Measurements from ENCODE around the gene PIP5K1B. TPM values are rescaled to one million over a fixed set of nuclear protein-coding genes. Genes with fewer than 3 reads are reported as not detected.
A peak's percentile ranks its signal among the peaks of the same experiment; 100 is the strongest.

PIP5K1B gene
- total RNA-seq, 2 experiments from 2014 or later, result 1.5 to 2.3 TPM

DNA sequence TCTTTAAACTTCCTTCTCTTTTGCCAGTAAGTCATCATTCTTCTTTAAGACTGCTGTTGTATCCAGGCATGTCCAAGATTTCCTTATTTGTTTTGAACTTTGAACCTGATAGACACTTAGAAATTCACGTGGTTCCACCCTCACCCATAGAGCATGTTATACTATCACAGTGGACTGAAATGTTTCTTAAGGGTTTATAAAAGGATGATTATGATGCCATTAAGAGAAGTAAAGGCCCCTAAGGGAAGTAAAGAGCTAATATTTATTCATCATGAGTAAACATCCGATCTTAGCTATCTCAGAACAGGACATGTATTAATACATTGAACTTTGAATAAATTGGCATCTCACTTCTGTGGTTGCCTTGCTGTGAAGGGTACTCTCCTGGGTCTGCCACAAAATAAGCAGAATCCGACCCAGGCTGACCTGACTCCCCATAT lies 259.1 kb downstream of the PIP5K1B start:
- no peaks in the 10 kb centered on the region for H3K36me3 Mint-ChIP-seq (ENCODE audit: low read depth)
- POLR2A ChIA-PET, result interaction anchor here (0.9 to 2.7 kb wide), 3 partner anchors 10 to 184 kb away, joined by 3 to 11 read pairs (median 3); a partner anchor contains a TSS
- H3K27me3 Mint-ChIP-seq, result peaks cover 15% of the 10 kb centered on the region
- H3K9me3 Mint-ChIP-seq, result no peaks in the 10 kb centered on the region
- CTCF ChIA-PET, result interaction anchor here (1.1 to 1.3 kb wide), 2 partner anchors 10 to 36 kb away, joined by 3 read pairs; no protein-coding TSS in a partner anchor
- H3K4me1 Mint-ChIP-seq, result peaks cover 3% of the 10 kb centered on the region
- DNase-seq, result no peak
- H3K27ac Mint-ChIP-seq, result no peak overlapping the region
- H3K4me3 Mint-ChIP-seq, result no peak overlapping the region

DNA sequence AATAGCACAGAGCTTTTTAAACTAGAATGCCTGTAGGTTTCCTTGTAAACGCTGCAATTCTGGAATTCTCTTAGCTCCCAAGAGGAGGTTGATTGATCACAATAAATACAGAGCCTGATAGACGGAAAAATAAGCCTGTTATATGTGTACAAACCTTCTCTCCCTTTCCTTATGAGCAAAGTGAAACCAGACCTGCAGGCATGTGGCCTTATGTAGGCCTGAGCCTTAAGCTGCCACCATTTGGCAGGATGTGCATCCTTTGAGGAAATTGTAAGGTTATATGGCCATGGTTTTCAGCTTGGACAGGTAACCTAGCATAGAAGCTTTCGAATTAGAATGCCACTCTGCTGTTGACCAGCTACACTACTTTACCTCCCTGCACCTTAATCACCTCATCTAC lies 259.7 kb downstream of the PIP5K1B start:
- Mint-ChIP-seq H3K27me3 (peaks cover 11% of the 10 kb centered on the region), H3K9me3 (no peaks in the 10 kb centered on the region), H3K4me3 (no peak overlapping the region), H3K27ac (no peak overlapping the region), H3K36me3 (ENCODE audit: low read depth) (no peaks in the 10 kb centered on the region), H3K4me1 (peaks cover 3% of the 10 kb centered on the region)
- ChIA-PET CTCF (interaction anchor here (1.1 to 1.3 kb wide), 2 partner anchors 10 to 35 kb away, joined by 3 read pairs; no protein-coding TSS in a partner anchor), POLR2A (interaction anchor here (0.9 to 2.7 kb wide), 3 partner anchors 9 to 185 kb away, joined by 3 to 11 read pairs (median 3); a partner anchor contains a TSS)
- DNase-seq, result no peak

DNA sequence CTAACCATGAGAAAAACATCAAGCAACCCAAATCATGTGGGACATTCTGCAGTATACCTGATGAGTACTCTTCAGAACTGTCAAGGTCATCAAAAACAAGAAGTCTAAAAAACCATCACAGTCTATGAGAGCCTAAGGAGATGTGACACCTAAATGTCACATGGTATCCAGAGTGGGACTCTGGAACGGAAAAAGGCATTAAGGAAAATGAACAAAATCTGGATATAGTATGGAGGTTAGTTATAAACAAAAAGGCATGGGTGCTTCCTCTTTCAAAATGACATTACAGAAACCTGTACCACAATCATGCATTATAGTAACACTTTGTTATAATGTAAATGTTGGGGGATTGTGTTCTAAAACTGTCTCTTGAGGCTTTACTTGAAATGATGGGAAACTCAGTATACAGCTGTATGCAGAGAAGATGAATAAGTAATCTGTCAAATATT lies 261.5 kb downstream of the PIP5K1B start:
- Mint-ChIP-seq H3K27me3 (peaks cover under 1% of the 10 kb centered on the region), H3K4me3 (no peak overlapping the region), H3K27ac (no peak overlapping the region), H3K36me3 (ENCODE audit: low read depth) (peaks cover 2% of the 10 kb centered on the region), H3K4me1 (peaks cover 7% of the 10 kb centered on the region), H3K9me3 (peaks cover under 1% of the 10 kb centered on the region)
- CTCF ChIA-PET, result interaction anchor here (1.1 to 2.1 kb wide), 2 partner anchors 33 to 398 kb away, joined by 3 to 6 read pairs; no protein-coding TSS in a partner anchor
- POLR2A ChIA-PET, result interaction anchor here (2.7 kb wide), 1 partner anchor 8 kb away, joined by 11 read pairs; no protein-coding TSS in a partner anchor
- DNase-seq, result no peak

DNA sequence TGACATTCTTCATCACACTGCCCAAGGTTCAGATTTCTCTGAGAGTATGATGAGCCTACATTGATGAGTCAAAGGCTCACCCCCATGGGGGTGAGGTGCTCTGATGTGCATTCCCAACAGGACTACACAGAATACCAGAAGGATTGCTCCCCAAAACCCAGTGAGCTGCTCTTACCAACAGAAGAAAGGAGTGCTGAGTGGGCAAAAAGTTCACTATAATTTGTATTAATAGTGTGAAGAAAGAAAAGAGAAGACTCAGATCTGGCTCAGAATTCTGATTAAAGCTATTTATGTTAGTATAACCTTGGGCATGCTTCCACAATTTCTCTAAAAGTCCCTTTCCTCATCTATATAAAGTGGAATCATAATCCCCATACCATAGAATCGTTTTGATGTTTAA lies 262.8 kb downstream of the PIP5K1B start:
- POLR2A ChIA-PET, result interaction anchor here (0.9 to 1.0 kb wide), 2 partner anchors 13 to 22 kb away, joined by 3 read pairs; no protein-coding TSS in a partner anchor
- H3K9me3 Mint-ChIP-seq, result peaks cover 4% of the 10 kb centered on the region

DNA sequence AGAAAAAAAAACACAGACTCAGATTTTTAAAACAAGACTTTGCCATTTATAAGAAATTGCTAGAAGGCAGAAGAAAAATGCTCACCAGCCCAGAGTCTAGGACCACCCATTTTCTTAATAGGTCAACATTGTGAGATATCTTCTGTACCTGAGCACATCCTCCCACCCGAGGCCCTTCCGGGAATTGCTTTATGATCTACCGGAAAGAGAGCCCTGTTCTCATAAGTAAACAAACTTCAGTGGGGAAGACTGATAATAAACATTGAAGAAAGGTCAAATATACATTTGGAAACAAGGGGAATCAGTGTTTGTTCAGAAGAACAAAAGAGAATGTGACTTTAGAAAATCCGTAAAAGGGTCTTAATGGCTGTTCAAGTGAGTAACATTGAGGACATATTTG lies 264.5 kb downstream of the PIP5K1B start:
- CTCF ChIA-PET, result interaction anchor here (0.7 kb wide), 1 partner anchor 111 kb away, joined by 3 read pairs; no protein-coding TSS in a partner anchor
- Mint-ChIP-seq H3K36me3 (ENCODE audit: low read depth) (peaks cover 8% of the 10 kb centered on the region), H3K4me3 (no peak overlapping the region), H3K4me1 (peaks cover 30% of the 10 kb centered on the region), H3K27ac (no peak overlapping the region), H3K9me3 (peaks cover 4% of the 10 kb centered on the region), H3K27me3 (no peaks in the 10 kb centered on the region)
- DNase-seq, result no peak
- POLR2A ChIA-PET, result no interaction called here

More for the DNA sequence above, 262.8 kb downstream of the PIP5K1B start:
- CTCF ChIA-PET, result interaction anchor here (1.3 to 2.1 kb wide), 2 partner anchors 18 to 32 kb away, joined by 3 to 6 read pairs; no protein-coding TSS in a partner anchor
- H3K4me3 Mint-ChIP-seq, result no peak overlapping the region
- no peak overlapping the region for H3K27ac Mint-ChIP-seq
- DNase-seq, result no peak
- H3K4me1 Mint-ChIP-seq, result peaks cover 14% of the 10 kb centered on the region
- peaks cover 8% of the 10 kb centered on the region for H3K36me3 Mint-ChIP-seq (ENCODE audit: low read depth)
- no peaks in the 10 kb centered on the region for H3K27me3 Mint-ChIP-seq

DNA sequence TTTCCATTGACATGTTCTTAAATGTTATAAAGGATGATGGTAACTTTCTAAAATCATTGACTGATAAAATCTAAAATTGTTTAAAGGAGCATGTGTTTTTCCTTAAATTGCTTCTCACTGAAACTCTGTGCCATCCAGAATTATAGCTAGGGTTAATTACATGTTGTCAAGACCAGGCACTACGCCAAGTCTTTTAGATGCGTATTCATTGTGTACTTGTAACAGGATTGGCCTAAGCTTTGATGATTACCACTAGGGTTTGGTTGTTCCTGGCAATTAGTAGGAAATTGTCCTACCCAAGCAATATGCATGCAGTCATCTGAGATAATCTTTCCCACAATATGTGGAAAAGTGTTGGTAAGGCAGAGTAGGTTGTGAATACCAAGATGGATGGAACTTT lies 265.1 kb downstream of the PIP5K1B start:
- ChIA-PET CTCF (no interaction called here), POLR2A (no interaction called here)
- Mint-ChIP-seq H3K4me1 (peaks cover 36% of the 10 kb centered on the region), H3K27me3 (no peaks in the 10 kb centered on the region), H3K9me3 (peaks cover 4% of the 10 kb centered on the region), H3K4me3 (no peak overlapping the region), H3K27ac (no peak overlapping the region), H3K36me3 (ENCODE audit: low read depth) (peaks cover 8% of the 10 kb centered on the region)
- no peak for DNase-seq

DNA sequence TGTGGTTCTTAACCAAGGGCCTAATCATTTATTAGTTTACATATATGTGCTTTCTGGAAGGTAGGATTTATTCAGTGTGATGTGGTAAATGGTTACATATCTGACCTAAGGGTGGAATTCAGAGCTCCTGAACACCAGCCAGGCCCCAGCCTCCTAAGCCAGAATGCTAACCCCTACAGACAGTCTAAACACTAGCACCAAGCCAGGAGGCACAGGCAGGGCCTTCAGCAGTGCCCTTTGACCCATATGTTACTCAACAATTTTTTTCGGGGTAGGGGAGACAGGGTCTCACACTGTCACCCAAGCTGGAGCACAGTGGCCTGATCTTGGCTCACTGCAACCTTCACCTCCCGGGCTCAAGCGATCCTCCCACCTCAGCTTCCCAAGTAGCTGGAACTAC lies 268.6 kb downstream of the PIP5K1B start:
- Mint-ChIP-seq H3K27ac (peak overlapping the region; percentile 81), H3K36me3 (ENCODE audit: low read depth) (peaks cover 17% of the 10 kb centered on the region), H3K4me1 (peaks cover 54% of the 10 kb centered on the region), H3K27me3 (no peaks in the 10 kb centered on the region), H3K4me3 (peak overlapping the region; percentile 49), H3K9me3 (peaks cover 11% of the 10 kb centered on the region)
- CTCF ChIA-PET, result interaction anchor here (1.1 to 2.5 kb wide), 3 partner anchors 26 to 194 kb away, joined by 3 to 11 read pairs (median 6); a partner anchor contains a TSS
- POLR2A ChIA-PET, result interaction anchor here (0.9 to 3.0 kb wide), 8 partner anchors 8 to 61 kb away, joined by 3 to 11 read pairs (median 6); no protein-coding TSS in a partner anchor
- no peak for DNase-seq

DNA sequence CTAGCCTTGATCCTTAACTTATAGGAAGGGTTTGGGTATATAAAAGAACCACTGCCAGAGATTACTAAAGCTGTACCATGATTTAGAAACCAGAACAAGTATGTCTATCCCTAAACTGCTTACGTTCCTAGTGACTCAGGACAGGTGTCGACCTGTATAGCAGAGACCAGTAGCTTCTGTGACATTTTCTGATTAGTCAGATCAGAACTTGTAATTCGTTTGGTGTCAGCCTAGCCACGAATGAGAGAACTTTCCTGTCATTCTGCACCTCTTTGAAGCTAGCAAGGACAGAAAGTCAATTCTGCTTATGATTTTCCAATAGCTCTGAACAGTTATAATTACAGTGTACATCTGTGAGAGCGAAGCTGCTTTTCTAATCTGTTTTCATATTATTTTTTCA lies 269.4 kb downstream of the PIP5K1B start:
- peak overlapping the region; percentile 81 for H3K27ac Mint-ChIP-seq
- POLR2A ChIA-PET, result interaction anchor here (0.7 to 3.0 kb wide), 14 partner anchors 9 to 195 kb away, joined by 3 to 11 read pairs (median 4); partner anchors contain the start of gene FXN

DNA sequence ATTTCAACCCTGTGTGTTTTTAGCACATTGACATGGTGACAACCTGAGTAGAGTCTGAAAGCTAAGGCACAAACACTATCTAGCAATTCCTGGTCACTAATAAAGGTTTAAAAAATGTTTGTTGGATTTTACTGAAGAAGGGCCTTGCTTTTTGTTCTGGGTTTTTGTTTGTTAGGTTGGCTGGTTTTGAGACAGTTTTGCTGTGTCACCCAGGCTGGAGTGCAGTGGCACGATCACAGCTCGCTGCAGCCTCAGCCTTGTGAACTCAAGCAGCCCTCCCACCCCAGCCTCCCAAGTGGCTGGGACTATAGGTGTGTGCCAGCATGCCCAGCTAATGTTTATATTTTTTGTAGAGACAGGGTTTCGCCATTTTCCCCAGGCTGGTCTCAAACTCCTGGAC lies 269.9 kb downstream of the PIP5K1B start:
- Mint-ChIP-seq H3K36me3 (ENCODE audit: low read depth) (peaks cover 17% of the 10 kb centered on the region), H3K9me3 (peaks cover 11% of the 10 kb centered on the region), H3K27me3 (no peaks in the 10 kb centered on the region), H3K4me1 (peaks cover 67% of the 10 kb centered on the region), H3K4me3 (peak overlapping the region; percentile 48), H3K27ac (peak overlapping the region; percentile 81)
- ChIA-PET CTCF (interaction anchor here (0.5 to 2.5 kb wide), 14 partner anchors 9 to 407 kb away, joined by 3 to 11 read pairs (median 3); partner anchors contain the start of gene FXN), POLR2A (interaction anchor here (0.7 to 3.0 kb wide), 12 partner anchors 9 to 196 kb away, joined by 3 to 11 read pairs (median 3); partner anchors contain the start of gene FXN)
- no peak for DNase-seq

More for the DNA sequence above, 269.4 kb downstream of the PIP5K1B start:
- DNase-seq, result peak; percentile 40
- H3K27me3 Mint-ChIP-seq, result no peaks in the 10 kb centered on the region
- peaks cover 17% of the 10 kb centered on the region for H3K36me3 Mint-ChIP-seq (ENCODE audit: low read depth)
- H3K4me1 Mint-ChIP-seq, result peaks cover 63% of the 10 kb centered on the region
- CTCF ChIA-PET, result interaction anchor here (0.5 to 2.5 kb wide), 14 partner anchors 8 to 406 kb away, joined by 3 to 11 read pairs (median 3); partner anchors contain the start of gene FXN
- H3K4me3 Mint-ChIP-seq, result peak overlapping the region; percentile 49
- peaks cover 11% of the 10 kb centered on the region for H3K9me3 Mint-ChIP-seq

DNA sequence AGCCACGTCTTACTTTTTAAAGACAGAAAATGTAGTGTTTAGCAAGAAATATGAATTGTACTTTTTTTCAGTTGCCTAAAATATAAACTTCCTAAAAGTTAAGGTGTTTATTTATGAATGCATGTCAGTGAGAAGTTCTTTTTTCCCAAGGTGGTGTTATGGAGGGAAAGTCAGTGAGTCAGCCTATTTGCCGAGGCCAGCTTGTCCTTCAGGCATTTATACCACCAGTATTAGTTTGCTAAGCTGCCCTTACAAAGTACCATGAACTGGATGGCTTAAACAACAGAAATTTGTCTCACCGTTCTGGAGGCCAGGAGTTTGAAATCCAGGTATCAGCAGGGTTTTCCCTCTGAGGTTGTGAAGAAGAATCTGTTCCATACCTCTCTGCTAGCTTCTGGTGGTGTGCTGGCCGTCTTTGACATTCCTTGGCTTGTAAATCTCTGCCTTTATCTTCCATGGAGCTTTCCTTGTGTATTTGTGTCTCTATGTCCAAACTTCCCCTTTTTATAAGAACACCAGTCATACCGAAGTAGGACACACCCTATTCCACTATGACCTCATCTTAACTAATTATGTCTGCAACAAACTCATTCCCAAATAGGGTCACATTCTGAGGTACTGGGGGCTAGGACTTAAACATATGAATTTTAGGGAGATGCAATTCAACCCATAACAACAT lies 270.5 kb downstream of the PIP5K1B start:
- H3K27ac Mint-ChIP-seq, result peak overlapping the region; percentile 81
- no peak for DNase-seq
- H3K4me3 Mint-ChIP-seq, result peak overlapping the region; percentile 38
- H3K36me3 Mint-ChIP-seq (ENCODE audit: low read depth), result peaks cover 17% of the 10 kb centered on the region
- ChIA-PET POLR2A (interaction anchor here (0.6 to 3.0 kb wide), 5 partner anchors 10 to 61 kb away, joined by 3 to 11 read pairs (median 3); partner anchors contain the start of gene FXN), CTCF (interaction anchor here (0.9 to 2.5 kb wide), 9 partner anchors 9 to 407 kb away, joined by 3 to 11 read pairs (median 3); partner anchors contain the start of gene FXN)
- H3K4me1 Mint-ChIP-seq, result peaks cover 72% of the 10 kb centered on the region
- H3K9me3 Mint-ChIP-seq, result peaks cover 11% of the 10 kb centered on the region
- H3K27me3 Mint-ChIP-seq, result no peaks in the 10 kb centered on the region

DNA sequence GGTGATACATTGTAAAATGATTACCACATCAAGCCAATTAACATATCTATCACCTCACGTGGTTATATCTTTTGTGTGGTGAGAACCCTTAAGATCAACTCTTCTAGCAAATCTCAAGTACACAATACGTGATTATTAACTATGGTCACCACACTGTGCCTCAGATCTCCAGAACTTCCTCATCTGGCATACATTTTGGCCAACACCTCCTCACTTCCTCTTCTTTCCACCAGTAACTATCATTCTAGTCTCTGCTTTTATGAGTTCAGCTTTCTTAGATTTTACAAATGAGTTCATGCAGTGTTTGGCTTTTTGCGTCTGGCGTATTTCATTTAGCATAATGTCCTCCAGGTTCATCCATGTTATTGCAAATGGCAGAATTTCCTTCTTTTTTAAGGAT lies 273.0 kb downstream of the PIP5K1B start:
- H3K9me3 Mint-ChIP-seq, result peaks cover 7% of the 10 kb centered on the region
- POLR2A ChIA-PET, result no interaction called here

DNA sequence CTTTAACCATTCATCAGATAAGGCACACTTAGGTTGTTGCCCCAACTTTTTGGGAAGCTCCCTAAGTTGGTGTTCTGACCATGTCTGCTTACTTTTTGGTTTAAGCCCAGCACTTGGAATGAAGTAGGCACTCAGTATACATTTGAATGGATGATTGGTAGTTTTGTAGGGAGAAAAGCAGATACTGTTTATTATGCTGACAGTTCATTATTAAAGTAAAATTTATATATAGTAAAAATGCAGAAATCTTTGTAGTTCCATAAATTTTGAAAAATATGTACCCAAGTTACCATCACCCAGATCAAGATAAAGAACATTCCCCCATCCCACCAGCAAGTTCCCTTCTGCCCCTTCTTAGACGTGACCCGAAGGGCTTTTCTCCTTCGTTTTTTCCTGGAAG lies 273.5 kb downstream of the PIP5K1B start:
- CTCF ChIA-PET, result no interaction called here
- no peaks in the 10 kb centered on the region for H3K27me3 Mint-ChIP-seq
- H3K4me3 Mint-ChIP-seq, result no peak overlapping the region
- H3K36me3 Mint-ChIP-seq (ENCODE audit: low read depth), result peaks cover 8% of the 10 kb centered on the region
- H3K4me1 Mint-ChIP-seq, result peaks cover 76% of the 10 kb centered on the region
- POLR2A ChIA-PET, result no interaction called here
- DNase-seq, result no peak
- no peak overlapping the region for H3K27ac Mint-ChIP-seq
- H3K9me3 Mint-ChIP-seq, result peaks cover 7% of the 10 kb centered on the region

More for the DNA sequence above, 273.0 kb downstream of the PIP5K1B start:
- CTCF ChIA-PET, result no interaction called here
- Mint-ChIP-seq H3K27me3 (no peaks in the 10 kb centered on the region), H3K27ac (no peak overlapping the region), H3K4me1 (peaks cover 75% of the 10 kb centered on the region), H3K36me3 (ENCODE audit: low read depth) (peaks cover 8% of the 10 kb centered on the region), H3K4me3 (no peak overlapping the region)
- no peak for DNase-seq

All from activated CD4-positive, alpha-beta memory T cell treated with anti-CD3 and anti-CD28 coated beads, Interleukin-2, amount 10 ng/mL, durations not matched to agents 7 days and 5 days (primary cell).